ENCODE data around the gene TEDC2. TPM values are rescaled to one million over a fixed set of nuclear protein-coding genes. Genes with fewer than 3 reads are reported as not detected.
"Not testable (repeated sequence)": the region's sequence is repeated elsewhere in the genome, so short reads cannot be mapped to it uniquely, and the experiment has no call there.

The TEDC2 gene
- total and polyA plus RNA-seq, 2 experiments from 2014 or later: 27.3 to 34.4 TPM

- no peaks in the 10 kb centered on the region for H3K27me3 ChIP-seq
- no peaks in the 10 kb centered on the region for H3K9me3 ChIP-seq (ENCODE audit: low read depth)
- no peaks in the 10 kb centered on the region for H3K4me1 ChIP-seq (ENCODE audit: low read depth)
- no peak for DNase-seq (ENCODE audit: low read depth in 1 of 2, low spot score in 1 of 2)
- H3K4me3 ChIP-seq: no peak overlapping the region
- no peak overlapping the region for H3K27ac ChIP-seq
- TF ChIP-seq CTCF (IDR thresholded peaks at IDR 0.05; ENCODE audit: low read depth, low read length): no peak
- H3K36me3 ChIP-seq: peaks cover 24% of the 10 kb centered on the region
These were observed 23.8 kb upstream of the TEDC2 start for GRCh38 chr16:2436110-2436509.

GRCh38 chr16:2437032-2437790 is 22.7 kb upstream of the TEDC2 start:
- no peak for TF ChIP-seq CTCF (IDR thresholded peaks at IDR 0.05; ENCODE audit: low read depth, low read length)
- H3K4me1 ChIP-seq (ENCODE audit: low read depth): no peaks in the 10 kb centered on the region
- H3K27ac ChIP-seq: no peak overlapping the region
- H3K36me3 ChIP-seq: peaks cover 24% of the 10 kb centered on the region
- H3K27me3 ChIP-seq: no peaks in the 10 kb centered on the region
- no peak for DNase-seq (ENCODE audit: low read depth in 1 of 2, low spot score in 1 of 2)
- no peaks in the 10 kb centered on the region for H3K9me3 ChIP-seq (ENCODE audit: low read depth)
- H3K4me3 ChIP-seq: no peak overlapping the region

GRCh38 chr16:2438121-2438520 is 21.8 kb upstream of the TEDC2 start:
- Histone ChIP-seq H3K27ac (no peak overlapping the region), H3K4me1 (ENCODE audit: low read depth) (no peaks in the 10 kb centered on the region), H3K36me3 (peaks cover 22% of the 10 kb centered on the region), H3K9me3 (ENCODE audit: low read depth) (no peaks in the 10 kb centered on the region), H3K4me3 (no peak overlapping the region), H3K27me3 (no peaks in the 10 kb centered on the region)
- no peak for DNase-seq (ENCODE audit: low read depth in 1 of 2, low spot score in 1 of 2)
- no peak for TF ChIP-seq CTCF (IDR thresholded peaks at IDR 0.05; ENCODE audit: low read depth, low read length)

- H3K36me3 ChIP-seq: peaks cover 17% of the 10 kb centered on the region
- no peak for TF ChIP-seq CTCF (IDR thresholded peaks at IDR 0.05; ENCODE audit: low read depth, low read length)
- H3K4me3 ChIP-seq: no peak overlapping the region
These were observed 20.3 kb upstream of the TEDC2 start for GRCh38 chr16:2439598-2439997.

GRCh38 chr16:2441143-2441804 is 18.6 kb upstream of the TEDC2 start:
- H3K9me3 ChIP-seq (ENCODE audit: low read depth); H3K27ac ChIP-seq; H3K4me3 ChIP-seq; H3K4me1 ChIP-seq (ENCODE audit: low read depth); H3K27me3 ChIP-seq; DNase-seq (ENCODE audit: low read depth in 1 of 2, low spot score in 1 of 2): not testable (repeated sequence)
- peaks cover 18% of the 10 kb centered on the region for H3K36me3 ChIP-seq

More at GRCh38 chr16:2439598-2439997, 20.3 kb upstream of the TEDC2 start:
- no peaks in the 10 kb centered on the region for H3K27me3 ChIP-seq
- no peaks in the 10 kb centered on the region for H3K9me3 ChIP-seq (ENCODE audit: low read depth)
- no peak overlapping the region for H3K27ac ChIP-seq
- no peaks in the 10 kb centered on the region for H3K4me1 ChIP-seq (ENCODE audit: low read depth)
- no peak for DNase-seq (ENCODE audit: low read depth in 1 of 2, low spot score in 1 of 2)

- no peak for TF ChIP-seq CTCF (IDR thresholded peaks at IDR 0.05; ENCODE audit: low read depth, low read length)
- Histone ChIP-seq H3K27ac (no peak overlapping the region), H3K9me3 (ENCODE audit: low read depth) (no peaks in the 10 kb centered on the region), H3K36me3 (peaks cover 18% of the 10 kb centered on the region), H3K4me1 (ENCODE audit: low read depth) (no peaks in the 10 kb centered on the region), H3K4me3 (no peak overlapping the region), H3K27me3 (no peaks in the 10 kb centered on the region)
- DNase-seq (ENCODE audit: low read depth in 1 of 2, low spot score in 1 of 2): no peak
These were observed 16.4 kb upstream of the TEDC2 start for GRCh38 chr16:2443555-2443954.

Measured in cardiac muscle cell (in vitro differentiated cells and primary cell).